H1 (cell line): ENCODE results near the gene IBSP. TPM values are rescaled to one million over a fixed set of nuclear protein-coding genes. Genes with fewer than 3 reads are reported as not detected.

Experiments
- CTCF ChIA-PET: fragments of 300-600 bp; sonication (Branson Sonifier 250); formaldehyde crosslinking; loops from one replicate; lab custom pipeline; 2021; ENCODE audit not compliant: partially characterized antibody; lab: Charles Lee
- POLR2A ChIA-PET: fragments of 300-600 bp; sonication (Branson Sonifier 250); formaldehyde crosslinking; loops from one replicate; lab custom pipeline; 2021; ENCODE audit warnings: inconsistent platforms; ENCODE audit not compliant: partially characterized antibody; lab: Charles Lee
- DNase-seq, 2 experiments: peaks; one replicate each; pipeline versions ENCODE4 v3.0.0 to v3.0.0-alpha.2; 2010 to 2022; ENCODE audit warnings: low spot score in 2 of 2, low read depth in 1 of 2, mixed read lengths in 1 of 2
- FAIRE-seq: peaks from 2 replicates; lab custom pipeline; 2011; peaks lifted over from hg19 to GRCh38; lab: Jason Lieb, UNC
- H2AFZ ChIP-seq: 2 replicates; pipeline ENCODE4 v1.8.1; 2012; ENCODE audit warnings: low read length, inconsistent platforms
- H2AK5ac ChIP-seq: 2 replicates; pipeline ENCODE4 v1.6.1; 2013; ENCODE audit warnings: low read depth, low read length
- H2BK120ac ChIP-seq: replicated peaks from 2 replicates; pipeline ENCODE3; 2013; ENCODE audit warnings: low read depth, low read length, inconsistent platforms
- H2BK12ac ChIP-seq: 2 replicates; pipeline ENCODE4 v1.6.1; 2013; ENCODE audit warnings: low read depth, low read length
- H2BK15ac ChIP-seq: 2 replicates; pipeline ENCODE4 v1.6.1; 2013; ENCODE audit warnings: low read length
- H2BK20ac ChIP-seq: 2 replicates; pipeline ENCODE4 v1.6.1; 2013; ENCODE audit warnings: low read length
- H2BK5ac ChIP-seq: 2 replicates; pipeline ENCODE4 v1.6.1; 2013; ENCODE audit warnings: low read depth, low read length
- H3K14ac ChIP-seq: 2 replicates; pipeline ENCODE4 v1.6.1; 2013; ENCODE audit warnings: inconsistent platforms; ENCODE audit not compliant: insufficient read length
- H3K18ac ChIP-seq: 2 replicates; pipeline ENCODE4 v1.6.1; 2013; ENCODE audit warnings: low read length; ENCODE audit errors: extremely low read depth
- H3K23ac ChIP-seq: 2 replicates; pipeline ENCODE4 v1.6.1; 2013; ENCODE audit warnings: inconsistent platforms; ENCODE audit not compliant: insufficient read length
- H3K23me2 ChIP-seq: 2 replicates; pipeline ENCODE4 v1.6.1; 2013; ENCODE audit warnings: low read depth, low read length
- H3K27ac ChIP-seq: 2 replicates; pipeline ENCODE4 v1.6.1; 2011; ENCODE audit warnings: low read depth, low read length, inconsistent platforms
- H3K27me3 ChIP-seq, 4 experiments: replicated peaks in 1 of 4; 1 replicate in 1 of 4; 2 replicates in 3 of 4; pipeline versions ENCODE4 v1.6.1 to v1.8.1; 2011 to 2013; ENCODE audit warnings: low read length in 3 of 4, mild to moderate bottlenecking in 3 of 4, inconsistent platforms in 2 of 4, mixed read lengths in 2 of 4, moderate library complexity in 1 of 4; ENCODE audit not compliant: control insufficient read depth in 3 of 4, insufficient read depth in 3 of 4; ENCODE audit errors: extremely low read depth in 1 of 4
- H3K36me3 ChIP-seq, 4 experiments: 2 replicates each; pipeline versions ENCODE4 v1.6.1 to v1.8.1; 2011 to 2013; ENCODE audit warnings: mild to moderate bottlenecking in 4 of 4, low read length in 3 of 4, moderate library complexity in 2 of 4, control low read depth in 1 of 4, inconsistent platforms in 1 of 4; ENCODE audit not compliant: insufficient read depth in 4 of 4, control insufficient read depth in 2 of 4
- H3K4ac ChIP-seq: replicated peaks from 2 replicates; pipeline ENCODE3; 2013; ENCODE audit warnings: low read length, low read depth, mixed read lengths, inconsistent platforms; ENCODE audit not compliant: insufficient read length
- H3K4me1 ChIP-seq, 4 experiments: replicated peaks in 1 of 4; 1 replicate in 1 of 4; 2 replicates in 3 of 4; pipeline versions ENCODE4 v1.6.1 to v1.8.1; 2011 to 2013; ENCODE audit warnings: low read length in 3 of 4, inconsistent platforms in 2 of 4, mixed read lengths in 1 of 4; ENCODE audit not compliant: insufficient read depth in 4 of 4, control insufficient read depth in 3 of 4
- H3K4me2 ChIP-seq, 2 experiments: 2 replicates each; pipeline versions ENCODE4 v1.6.1 to v1.8.1; 2011 to 2013; ENCODE audit warnings: low read depth in 2 of 2, low read length in 2 of 2, control low read depth in 1 of 2, inconsistent platforms in 1 of 2, mild to moderate bottlenecking in 1 of 2; ENCODE audit not compliant: insufficient read depth in 1 of 2
- H3K4me3 ChIP-seq, 4 experiments: fragments of 200-600, 300-600 bp in 1 of 4; sonication (generic), shearing (Covaris generic), sonication (Bioruptor Twin) in 1 of 4; 2 replicates each; pipeline versions ENCODE4 v1.5.1 to v1.8.1; 2011 to 2016; ENCODE audit warnings: low read length in 4 of 4, low read depth in 3 of 4, control low read depth in 2 of 4, inconsistent platforms in 2 of 4, mild to moderate bottlenecking in 2 of 4, mixed read lengths in 1 of 4, moderate library complexity in 1 of 4; ENCODE audit not compliant: insufficient read depth in 2 of 4; ENCODE audit errors: extremely low read depth in 1 of 4
- H3K56ac ChIP-seq: replicated peaks from 2 replicates; pipeline ENCODE3; 2013; ENCODE audit warnings: low read depth, mild to moderate bottlenecking, mixed read lengths, low read length, inconsistent platforms; ENCODE audit not compliant: insufficient read length
- H3K79me1 ChIP-seq: 2 replicates; pipeline ENCODE4 v1.6.1; 2013; ENCODE audit warnings: low read depth, low read length, control low read depth
- H3K79me2 ChIP-seq, 2 experiments: 2 replicates each; pipeline versions ENCODE4 v1.6.1 to v1.8.1; 2012 to 2013; ENCODE audit warnings: low read length in 2 of 2, mild to moderate bottlenecking in 2 of 2, inconsistent platforms in 1 of 2; ENCODE audit not compliant: insufficient read depth in 2 of 2, control insufficient read depth in 1 of 2
- H3K9ac ChIP-seq, 4 experiments: replicated peaks in 1 of 4; 1 replicate in 1 of 4; 2 replicates in 3 of 4; pipeline versions ENCODE4 v1.6.1 to v1.8.1; 2011 to 2013; ENCODE audit warnings: low read depth in 3 of 4, low read length in 3 of 4, control low read depth in 2 of 4, mild to moderate bottlenecking in 2 of 4, moderate library complexity in 2 of 4, inconsistent platforms in 1 of 4; ENCODE audit errors: extremely low read depth in 1 of 4
- H3K9me3 ChIP-seq, 2 experiments: 2 replicates each; pipeline versions ENCODE4 v1.6.1 to v1.8.1; 2012 to 2013; ENCODE audit warnings: mild to moderate bottlenecking in 2 of 2, moderate library complexity in 2 of 2, control low read depth in 1 of 2, inconsistent platforms in 1 of 2, low read depth in 1 of 2, low read length in 1 of 2, mixed read lengths in 1 of 2; ENCODE audit not compliant: insufficient read depth in 2 of 2
- H4K20me1 ChIP-seq, 2 experiments: replicated peaks in 1 of 2; 2 replicates each; pipeline versions ENCODE3 to v1.8.1; 2011 to 2013; ENCODE audit warnings: inconsistent platforms in 2 of 2, low read length in 2 of 2, mild to moderate bottlenecking in 1 of 2; ENCODE audit not compliant: insufficient read depth in 2 of 2, control insufficient read depth in 1 of 2
- H4K5ac ChIP-seq: 2 replicates; pipeline ENCODE4 v1.6.1; 2013; ENCODE audit warnings: low read length, low read depth, mixed read lengths, inconsistent platforms; ENCODE audit not compliant: insufficient read length
- H4K8ac ChIP-seq: 2 replicates; pipeline ENCODE4 v1.8.0; 2013; ENCODE audit warnings: mild to moderate bottlenecking, moderate library complexity, low read length, inconsistent platforms; ENCODE audit not compliant: insufficient read depth; ENCODE audit errors: extremely low read depth
- H4K91ac ChIP-seq: replicated peaks from 2 replicates; pipeline ENCODE3; 2013; ENCODE audit warnings: low read length, mixed read lengths, inconsistent platforms; ENCODE audit not compliant: insufficient read length
- CEBPB ChIP-seq: IDR thresholded peaks from 2 replicates; pipeline ENCODE4 v1.6.1; 2012; ENCODE audit warnings: low read depth, low read length
- GTF2F1 ChIP-seq: IDR thresholded peaks from 2 replicates; pipeline ENCODE4 v1.6.1; 2012; ENCODE audit warnings: low read depth, low read length, improper control_type of control experiment, borderline replicate concordance
- POLR2AphosphoS5 ChIP-seq: IDR thresholded peaks from 2 replicates; pipeline ENCODE4 v1.6.1; 2011; ENCODE audit warnings: low read depth, low read length
- TAF1 ChIP-seq: IDR thresholded peaks from 2 replicates; pipeline ENCODE4 v1.6.1; 2011; ENCODE audit warnings: mild to moderate bottlenecking, low read depth, low read length
- WGBS, 2 experiments: shearing (Covaris generic) in 1 of 2; methylation state at CpG; one replicate each; pipeline versions ENCODE4 v1.1.6 to v1.1.7; 2013 to 2015; ENCODE audit warnings: low lambda C conversion rate in 2 of 2, mixed read lengths in 2 of 2, inconsistent platforms in 1 of 2, low coverage in 1 of 2, missing lambda C conversion rate in 1 of 2; ENCODE audit not compliant: insufficient replicate concordance in 2 of 2, insufficient coverage in 1 of 2, insufficient read length in 1 of 2; ENCODE audit errors: extremely low coverage in 1 of 2, missing lambda C conversion rate in 1 of 2; 5-methylcytosine and 5-hydroxymethylcytosine counted together
- polyA plus RNA-seq, 7 experiments: library from polyadenylated mRNA; depleted of rRNA in 3 of 7; stranded (reverse) in 5 of 7; unstranded in 2 of 7; fragments of >200 nt in 5 of 7; fragments of 200-250 nt in 2 of 7; gene quantifications; 1 replicate in 5 of 7; 2 replicates in 1 of 7; 4 replicates in 1 of 7; pipeline versions ENCODE4 v1.2.1 to v1.2.3, GENCODE V29; 2011 to 2013; ENCODE audit warnings: missing spikeins in 2 of 7, mixed read lengths in 2 of 7
- total RNA-seq: library from RNA; stranded (reverse); fragmentation: NEBNext Ultra II Directional; extraction: Animal tissue kit (Norgen Biotek cat#: 25700); gene quantifications from 2 replicates; pipeline ENCODE4 v1.2.1, GENCODE V29; 2021
- TF ChIP-seq, protein P1 (sequence below): IDR thresholded peaks from 2 replicates; pipeline ENCODE4 v1.6.1; 2011; ENCODE audit warnings: low read length, improper control_type of control experiment
- TF ChIP-seq, protein P2 (sequence below): IDR thresholded peaks from 2 replicates; pipeline ENCODE4 v1.6.1; 2012; ENCODE audit warnings: inconsistent platforms

IBSP gene
- total and polyA plus RNA-seq, 2 of the 8 experiments (the other 6 are each of a cell fraction or from before 2014, with no cell fraction given): not detected

DNA sequence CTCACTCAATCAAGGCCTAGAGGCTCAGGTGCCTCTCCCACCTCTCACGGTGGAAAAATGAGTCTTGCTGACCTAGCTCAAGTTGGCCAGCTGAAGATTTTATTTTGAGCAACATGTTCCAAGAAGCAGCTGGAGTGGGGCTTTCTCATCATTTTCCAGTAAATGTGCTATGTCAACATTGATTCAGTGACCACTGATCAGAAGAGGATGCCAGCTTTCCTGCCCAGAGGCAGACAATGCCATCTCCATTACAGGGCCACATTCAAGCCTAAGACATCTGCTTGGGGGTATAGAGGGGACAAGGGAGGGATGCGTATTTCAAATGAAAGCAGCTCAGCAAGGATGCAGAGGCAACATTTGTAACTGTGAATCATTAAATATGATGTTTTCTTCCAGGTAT is 36.4 kb downstream of the IBSP start:
- H3K4me3 ChIP-seq: no peak overlapping the region
- H3K23ac ChIP-seq: no peak overlapping the region
- DNase-seq (no peak), FAIRE-seq (no peak)
- no peaks in the 10 kb centered on the region for H3K27me3 ChIP-seq
- no peak overlapping the region for H3K4ac ChIP-seq
- WGBS, 2 experiments: 97% methylated on average over 2 of the region's 2 CpGs; no CpG with 5 or more reads in 1 of the 2 experiments
- no peak overlapping the region for H2BK12ac ChIP-seq
- H3K18ac ChIP-seq: no peak overlapping the region
- H4K91ac ChIP-seq: no peak overlapping the region
- H3K79me1 ChIP-seq: no peaks in the 10 kb centered on the region
- no peak overlapping the region for H3K4me2 ChIP-seq
- H2AFZ ChIP-seq: peak overlapping the region; percentile 43; the same call in 1 of the 2 replicates
- no peaks in the 10 kb centered on the region for H4K20me1 ChIP-seq
- H2BK5ac ChIP-seq: 0 out of 2 replicates have a peak overlapping the region, but pooled peaks have one; percentile 3
- H3K14ac ChIP-seq: no peak overlapping the region
- H2BK15ac ChIP-seq: no peak overlapping the region
- H4K5ac ChIP-seq: no peak overlapping the region
- ChIA-PET CTCF (interaction anchor here (0.6 to 7.0 kb wide), 10 partner anchors 13 to 1080 kb away, joined by 3 to 109 read pairs (median 4); no protein-coding TSS in a partner anchor), POLR2A (no interaction called here)
- H4K8ac ChIP-seq: no peak overlapping the region
- H3K56ac ChIP-seq: no peak overlapping the region
- 0 out of 2 replicates have a peak overlapping the region, but pooled peaks have one; percentile 0 for H2AK5ac ChIP-seq
- H3K9ac ChIP-seq: no peak overlapping the region
- no peak overlapping the region for H2BK20ac ChIP-seq
- no peaks in the 10 kb centered on the region for H3K79me2 ChIP-seq
- H3K9me3 ChIP-seq: no peaks in the 10 kb centered on the region
- H3K27ac ChIP-seq: no peak overlapping the region
- H3K23me2 ChIP-seq: no peaks in the 10 kb centered on the region
- H3K36me3 ChIP-seq: no peaks in the 10 kb centered on the region
- H2BK120ac ChIP-seq: no peak overlapping the region
- TF ChIP-seq, protein P1, sequence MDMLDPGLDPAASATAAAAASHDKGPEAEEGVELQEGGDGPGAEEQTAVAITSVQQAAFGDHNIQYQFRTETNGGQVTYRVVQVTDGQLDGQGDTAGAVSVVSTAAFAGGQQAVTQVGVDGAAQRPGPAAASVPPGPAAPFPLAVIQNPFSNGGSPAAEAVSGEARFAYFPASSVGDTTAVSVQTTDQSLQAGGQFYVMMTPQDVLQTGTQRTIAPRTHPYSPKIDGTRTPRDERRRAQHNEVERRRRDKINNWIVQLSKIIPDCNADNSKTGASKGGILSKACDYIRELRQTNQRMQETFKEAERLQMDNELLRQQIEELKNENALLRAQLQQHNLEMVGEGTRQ: no peak
- TF ChIP-seq, protein P2, sequence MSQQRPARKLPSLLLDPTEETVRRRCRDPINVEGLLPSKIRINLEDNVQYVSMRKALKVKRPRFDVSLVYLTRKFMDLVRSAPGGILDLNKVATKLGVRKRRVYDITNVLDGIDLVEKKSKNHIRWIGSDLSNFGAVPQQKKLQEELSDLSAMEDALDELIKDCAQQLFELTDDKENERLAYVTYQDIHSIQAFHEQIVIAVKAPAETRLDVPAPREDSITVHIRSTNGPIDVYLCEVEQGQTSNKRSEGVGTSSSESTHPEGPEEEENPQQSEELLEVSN: no peak
- TF ChIP-seq GTF2F1 (no peak), TAF1 (no peak), CEBPB (no peak), POLR2AphosphoS5 (no peak)
- TF ChIP-seq, all 59 proteins: peak for 0
- H3K4me1 ChIP-seq: peaks cover 0 to 10% (median 4%) of the 10 kb centered on the region in 4 experiments; a peak in 5 of 7 replicates
